HTR-8/SVneo (cell line): ENCODE results near the gene IFT88.
A peak's percentile ranks its signal among the peaks of the same experiment; 100 is the strongest.

Experiments used
- DNase-seq: peaks from one replicate; pipeline ENCODE4 v3.0.0; 2011; ENCODE audit warnings: low spot score, mixed read lengths; ENCODE audit not compliant: insufficient read length
- FAIRE-seq: peaks from 2 replicates; lab custom pipeline; 2011; peaks lifted over from hg19 to GRCh38; lab: Jason Lieb, UNC

Gene IFT88

DNA sequence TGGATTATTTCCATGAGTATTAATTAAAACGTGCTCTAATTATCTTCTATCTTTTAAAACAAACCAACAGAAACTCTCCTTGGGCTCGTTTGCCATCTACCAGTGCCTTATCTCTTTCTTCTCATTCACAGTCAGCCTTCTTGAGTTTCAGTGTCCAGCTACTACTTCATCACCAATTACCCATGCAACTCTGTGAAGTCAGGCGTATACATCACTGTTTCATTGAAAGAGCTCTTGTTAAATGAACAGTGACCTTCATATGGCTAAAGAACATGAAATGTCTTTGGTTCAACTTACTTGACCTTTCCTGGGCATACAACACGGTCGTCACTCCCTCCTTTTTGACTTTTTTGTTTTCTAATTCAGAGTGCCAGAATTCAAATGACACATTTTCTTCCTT is 5.2 kb upstream of the IFT88 start:
- DNase-seq = no peak
- FAIRE-seq = no peak

DNA sequence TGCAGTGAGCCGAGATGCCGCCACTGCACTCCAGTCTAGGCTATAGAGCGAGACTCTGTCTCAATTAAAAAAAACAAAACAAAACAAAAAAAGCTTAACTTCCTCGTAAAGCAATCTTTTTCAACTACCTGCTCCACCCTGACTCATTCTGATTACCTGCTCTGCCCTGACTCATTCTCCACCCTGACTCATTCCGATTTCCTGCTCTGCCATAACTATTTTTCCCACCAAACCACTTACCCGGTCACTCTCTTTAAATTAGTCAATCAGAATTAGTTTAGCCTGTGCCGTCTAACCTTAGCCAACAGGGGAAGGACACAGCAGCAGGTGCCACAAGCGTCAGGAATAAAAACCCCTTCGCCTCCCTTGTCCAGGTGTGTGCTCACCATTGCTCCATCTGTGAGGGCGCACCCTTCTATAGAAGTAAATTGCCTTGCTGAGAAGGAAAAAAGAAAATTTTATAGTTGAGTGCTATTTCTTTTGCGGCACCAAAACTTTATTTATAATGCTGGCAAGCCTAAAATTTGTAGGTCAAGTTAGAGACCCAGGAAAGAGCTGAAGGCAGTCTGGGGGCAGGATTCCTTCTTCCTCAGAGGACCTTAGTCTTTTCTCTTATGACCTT is 1.7 kb upstream of the IFT88 start:
- DNase-seq (no peak), FAIRE-seq (no peak)

- peak; percentile 44 for DNase-seq
- no peak for FAIRE-seq
These were observed 474 bp upstream of the IFT88 start for GRCh38 chr13:20566468-20566897.

GRCh38 chr13:20567881-20568528 is 1.0 kb downstream of the IFT88 start:
- DNase-seq = no peak
- FAIRE-seq = no peak

DNA sequence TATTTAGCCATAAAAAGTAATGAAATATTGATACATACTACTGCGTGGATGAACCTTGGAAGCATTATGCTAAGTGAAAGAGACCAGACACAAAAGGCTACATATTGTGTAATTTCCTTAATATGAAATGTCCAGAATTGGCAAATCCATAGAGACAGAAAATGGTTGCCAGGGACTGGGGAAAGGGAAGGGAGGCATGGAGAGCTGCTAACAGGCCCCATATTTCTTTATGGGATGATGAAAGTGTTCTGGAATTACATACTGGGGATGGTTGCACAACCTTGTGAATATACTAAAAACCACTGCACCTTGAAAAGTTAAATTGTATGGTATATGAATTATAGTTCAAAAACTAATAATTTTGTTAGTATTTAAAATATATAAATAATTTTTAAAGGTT is 3.6 kb downstream of the IFT88 start:
- DNase-seq (no peak), FAIRE-seq (no peak)

- DNase-seq (no peak), FAIRE-seq (no peak)
These were observed 4.7 kb downstream of the IFT88 start for GRCh38 chr13:20571676-20572075.

GRCh38 chr13:20573186-20573585 is 6.2 kb downstream of the IFT88 start:
- FAIRE-seq = no peak
- no peak for DNase-seq

GRCh38 chr13:20573636-20574035 is 6.7 kb downstream of the IFT88 start:
- FAIRE-seq = no peak
- no peak for DNase-seq

DNA sequence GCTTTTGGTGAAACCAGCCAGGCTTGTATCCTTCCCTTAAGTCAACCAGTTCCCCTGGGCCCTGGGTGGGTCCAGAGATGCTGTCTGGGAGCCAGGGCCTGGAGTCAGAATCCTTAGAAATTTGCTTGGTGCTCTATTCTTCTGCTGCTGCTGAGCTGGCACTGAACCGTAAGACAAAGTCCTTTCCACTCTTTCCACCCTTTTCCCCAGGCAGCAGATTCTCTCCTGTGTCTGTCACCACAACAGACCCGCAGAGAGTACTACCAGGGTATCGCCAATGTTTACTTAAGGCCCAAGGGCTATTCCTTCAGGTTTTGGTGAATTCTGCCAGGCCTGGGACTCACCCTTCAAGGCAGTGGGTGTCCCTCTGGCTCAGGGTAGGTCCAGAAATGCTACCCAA is 12.2 kb downstream of the IFT88 start:
- FAIRE-seq (no peak), DNase-seq (no peak)

DNA sequence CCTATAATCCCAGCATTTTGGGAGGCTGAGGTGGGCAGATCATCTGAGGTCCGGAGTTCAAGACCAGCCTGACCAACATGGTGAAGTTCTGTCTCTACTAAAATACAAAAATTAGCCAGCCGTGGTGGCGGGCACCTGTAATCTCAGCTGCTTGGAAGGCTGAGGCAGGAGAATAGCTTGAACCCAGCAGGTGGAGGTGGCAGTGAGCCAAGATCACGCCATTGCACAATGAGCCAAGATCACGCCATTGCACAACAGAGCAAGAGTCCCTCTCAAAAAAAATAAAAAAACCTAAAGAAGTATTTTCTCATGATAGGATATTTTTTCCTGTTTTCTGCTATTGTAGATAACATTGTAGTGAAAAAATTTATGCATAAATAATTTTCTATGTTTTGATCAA is 13.3 kb downstream of the IFT88 start:
- FAIRE-seq (no peak), DNase-seq (no peak)

DNA sequence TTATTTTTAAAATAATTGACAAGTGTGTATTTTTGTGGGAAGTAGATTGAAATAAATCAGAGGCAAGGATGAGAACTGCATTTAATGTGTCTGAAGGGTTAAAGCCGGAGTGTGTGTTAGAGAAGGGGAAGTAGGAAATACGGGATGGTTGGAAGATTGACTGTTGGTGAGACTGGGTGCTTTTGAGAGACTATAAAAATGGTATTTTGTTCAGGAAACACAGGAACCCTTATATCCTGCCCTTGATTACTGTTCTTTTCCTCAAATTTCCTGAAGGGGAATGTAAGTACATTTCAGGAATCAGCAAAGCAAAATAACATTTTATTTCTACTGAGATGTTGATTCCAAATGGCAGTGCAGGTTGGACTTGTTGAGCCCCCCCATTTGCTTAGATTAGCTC is 15.1 kb downstream of the IFT88 start:
- FAIRE-seq = no peak
- no peak for DNase-seq

DNA sequence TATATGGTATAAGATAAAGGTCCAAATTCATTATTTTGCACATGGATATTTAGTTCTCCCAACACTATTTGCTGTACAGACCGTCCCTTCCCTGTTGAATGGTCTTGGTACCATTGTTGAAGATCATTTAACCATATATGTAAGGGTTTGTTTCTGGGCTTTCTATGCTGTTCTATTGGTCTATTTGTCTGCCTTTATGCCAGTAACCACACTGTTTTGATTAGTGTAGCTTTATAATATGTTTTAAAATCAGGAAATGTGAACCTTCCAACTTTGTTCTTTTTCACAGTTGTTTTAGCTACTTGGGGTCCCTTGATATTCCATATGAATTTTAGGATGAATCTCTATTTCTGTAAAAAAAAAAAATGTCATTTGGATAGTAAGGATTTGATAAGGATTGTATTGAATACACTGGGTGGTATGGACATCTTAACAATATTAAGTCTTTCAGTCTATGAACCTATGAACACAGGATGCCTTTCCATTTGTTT is 16.9 kb downstream of the IFT88 start:
- FAIRE-seq (no peak), DNase-seq (no peak)

- FAIRE-seq (no peak), DNase-seq (no peak)
These were observed 18.4 kb downstream of the IFT88 start for GRCh38 chr13:20585371-20585770.

DNA sequence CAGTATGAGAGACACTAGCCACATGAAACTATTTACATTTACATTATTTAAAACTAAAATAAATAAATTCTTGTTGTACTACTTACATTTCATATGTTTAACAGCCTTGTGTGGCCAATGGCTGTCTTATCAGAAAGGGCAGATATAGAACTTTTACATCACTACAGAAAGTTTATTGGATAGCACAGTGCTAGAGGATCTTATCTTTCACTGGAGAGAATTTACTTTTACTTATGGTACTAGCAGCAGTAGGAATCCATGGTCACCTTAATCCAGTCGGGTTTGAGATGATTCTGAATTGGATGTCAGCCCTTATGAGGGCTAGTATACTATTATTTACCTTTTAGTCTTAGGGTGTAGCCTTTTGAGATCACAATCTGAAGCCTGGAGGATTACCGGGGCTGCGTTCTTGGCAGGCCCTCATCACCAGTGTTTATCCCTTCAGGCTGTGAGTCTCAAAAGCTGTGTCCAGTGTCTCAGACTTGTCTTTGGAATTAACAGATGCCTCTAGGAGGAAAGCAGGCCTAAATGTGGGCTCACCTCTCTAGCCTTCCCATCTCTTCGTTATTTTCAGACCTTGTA is 21.7 kb downstream of the IFT88 start:
- no peak for DNase-seq
- no peak for FAIRE-seq

- FAIRE-seq (no peak), DNase-seq (no peak)
These were observed 23.6 kb downstream of the IFT88 start for GRCh38 chr13:20590561-20590960.

GRCh38 chr13:20592606-20593005 is 25.6 kb downstream of the IFT88 start:
- no peak for FAIRE-seq
- DNase-seq = no peak

- FAIRE-seq (no peak), DNase-seq (no peak)
These were observed 27.3 kb downstream of the IFT88 start for GRCh38 chr13:20594280-20594679.

- DNase-seq = no peak
- FAIRE-seq = no peak
These were observed 40.1 kb downstream of the IFT88 start for GRCh38 chr13:20607015-20607414.

GRCh38 chr13:20608438-20609020 is 41.6 kb downstream of the IFT88 start:
- DNase-seq (no peak), FAIRE-seq (no peak)

- FAIRE-seq (no peak), DNase-seq (no peak)
These were observed 42.2 kb downstream of the IFT88 start for GRCh38 chr13:20609145-20609544.

DNA sequence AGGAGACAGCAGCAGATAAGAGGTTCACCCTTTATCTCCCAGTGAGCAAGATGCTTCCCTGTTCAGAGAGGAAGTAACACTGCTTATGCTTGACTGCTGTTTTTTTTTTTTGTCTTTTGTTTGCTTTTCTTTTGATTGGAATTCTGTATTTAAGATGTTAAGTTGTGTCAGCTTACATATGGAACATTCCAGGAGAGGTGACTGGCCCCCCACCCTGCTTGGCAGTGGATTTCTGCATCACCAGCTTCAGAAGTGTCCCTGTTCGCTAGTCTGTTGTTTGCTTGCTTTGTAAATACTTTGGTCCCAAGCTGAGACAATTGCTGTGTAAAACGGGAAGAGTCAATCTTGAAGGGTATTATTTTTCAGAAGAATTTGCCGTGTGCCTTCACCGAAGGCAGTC is 43.0 kb downstream of the IFT88 start:
- no peak for FAIRE-seq
- DNase-seq = no peak
